AG09309 (cell line): Measurements from ENCODE around the gene HOXB4.

ENCODE experiments used
- DNase-seq: peaks from one replicate; pipeline ENCODE4 v3.0.0-alpha.2; 2010; ENCODE audit warnings: low read depth
- H3K4me3 ChIP-seq: 2 replicates; pipeline ENCODE4 v1.5.1; 2011; ENCODE audit warnings: mild to moderate bottlenecking, low read depth, low read length, moderate library complexity; ENCODE audit not compliant: control insufficient read depth
- CTCF ChIP-seq: IDR thresholded peaks from 2 replicates; pipeline ENCODE4 v1.5.1; 2011; ENCODE audit warnings: mild to moderate bottlenecking, low read depth, low read length, inconsistent platforms; ENCODE audit not compliant: insufficient read depth, control insufficient read depth; ENCODE audit errors: missing control alignments

HOXB4 gene

GRCh38 chr17:48550502-48551213 is 27.5 kb downstream of the HOXB4 start:
- DNase-seq, result no peak
- H3K4me3 ChIP-seq, result no peak overlapping the region; the same call in 1 of the 2 replicates
- TF ChIP-seq CTCF, result peak; percentile 12

GRCh38 chr17:48549914-48550501 is 28.1 kb downstream of the HOXB4 start:
- DNase-seq, result no peak
- no peak overlapping the region for H3K4me3 ChIP-seq

GRCh38 chr17:48549281-48549630 is 28.9 kb downstream of the HOXB4 start:
- no peak for TF ChIP-seq CTCF
- no peak for DNase-seq
- no peak overlapping the region for H3K4me3 ChIP-seq

More at GRCh38 chr17:48549914-48550501, 28.1 kb downstream of the HOXB4 start:
- no peak for TF ChIP-seq CTCF

- TF ChIP-seq CTCF, result no peak
- no peak for DNase-seq
- H3K4me3 ChIP-seq, result no peak overlapping the region
Measured at GRCh38 chr17:48548523-48549280, 29.4 kb downstream of the HOXB4 start.

GRCh38 chr17:48547808-48548522 is 30.2 kb downstream of the HOXB4 start:
- no peak overlapping the region for H3K4me3 ChIP-seq
- no peak for TF ChIP-seq CTCF
- DNase-seq, result no peak

- DNase-seq, result no peak
- no peak for TF ChIP-seq CTCF
- no peak overlapping the region for H3K4me3 ChIP-seq
Measured at GRCh38 chr17:48546924-48547807, 31.0 kb downstream of the HOXB4 start.
